Activated T-helper 1 cell treated with Interleukin-2 at 50 U/mL for 16 hours (primary cell): Measurements from ENCODE around the gene ACTA1.
"Not testable (repeated sequence)": the region's sequence is repeated elsewhere in the genome, so short reads cannot be mapped to it uniquely, and the experiment has no call there.

ENCODE experiments used
- DNase-seq: peaks from one replicate; pipeline ENCODE4 v3.0.0-alpha.2; 2020; ENCODE audit warnings: low read depth

Gene ACTA1

DNA sequence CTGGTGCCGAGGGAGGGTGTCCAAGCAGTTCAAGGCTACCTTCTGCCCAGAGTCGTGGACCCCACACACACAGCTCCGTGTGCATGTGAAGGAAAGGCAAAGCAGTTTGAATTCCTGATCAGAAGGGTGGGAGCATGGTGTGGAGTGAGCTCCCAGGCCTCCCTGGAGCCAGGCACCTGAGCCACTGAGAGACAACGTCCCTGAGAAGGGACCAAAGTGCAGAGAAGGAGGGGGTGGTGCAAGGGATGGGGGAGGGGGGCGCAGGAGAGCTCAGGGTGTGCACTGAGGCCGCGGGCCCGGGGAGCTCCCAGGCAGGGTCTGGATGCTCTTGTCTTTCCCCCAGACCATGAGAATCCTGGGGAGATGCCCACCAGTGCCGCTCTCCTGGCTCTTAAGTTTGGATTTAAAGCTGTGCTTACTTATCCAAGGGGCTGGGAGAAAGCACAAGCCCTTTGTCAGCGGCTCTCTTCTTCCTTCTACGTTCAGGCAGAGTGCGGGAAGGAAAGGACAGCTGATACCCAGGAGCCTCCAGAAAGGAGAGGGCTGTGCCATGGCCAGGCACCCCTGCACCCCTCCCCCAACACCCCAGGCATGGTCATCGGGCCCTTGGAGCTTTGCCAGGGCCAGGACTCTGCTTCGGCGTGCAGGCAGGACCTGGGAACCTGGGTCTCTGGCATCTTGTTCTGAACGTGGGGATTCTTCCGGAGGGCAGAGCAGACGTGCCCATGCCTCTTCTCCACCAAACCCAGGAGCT lies 24.1 kb downstream of the ACTA1 start:
- no peak for DNase-seq

DNA sequence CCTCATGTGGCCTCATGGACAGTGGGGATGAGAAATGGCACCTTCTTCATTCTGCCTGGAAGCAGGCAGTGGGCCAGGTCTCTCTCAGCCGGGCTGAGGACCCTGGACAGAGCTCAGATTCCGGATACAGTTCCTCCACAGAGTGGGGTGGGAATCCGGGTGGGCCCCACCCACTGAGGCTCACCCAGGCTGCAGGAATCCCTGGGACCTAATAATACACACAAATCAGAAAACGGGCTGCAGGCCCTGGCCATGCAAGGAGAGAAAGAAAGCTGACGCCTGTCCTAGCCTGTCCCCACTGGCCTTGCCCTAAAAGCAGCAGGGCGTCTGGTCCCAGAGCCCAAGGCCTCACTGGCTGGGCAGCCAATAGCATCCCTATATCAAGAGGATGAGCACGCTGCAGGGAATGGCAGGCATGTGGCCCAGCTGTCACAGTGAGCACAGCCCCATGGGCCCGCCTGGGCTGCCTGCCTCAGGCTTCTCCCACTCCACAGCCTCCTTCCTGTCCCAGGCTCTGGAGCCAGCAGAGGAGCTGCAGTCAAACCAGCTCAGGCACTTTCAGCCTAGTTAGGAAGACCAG lies 25.3 kb downstream of the ACTA1 start:
- no peak for DNase-seq

DNA sequence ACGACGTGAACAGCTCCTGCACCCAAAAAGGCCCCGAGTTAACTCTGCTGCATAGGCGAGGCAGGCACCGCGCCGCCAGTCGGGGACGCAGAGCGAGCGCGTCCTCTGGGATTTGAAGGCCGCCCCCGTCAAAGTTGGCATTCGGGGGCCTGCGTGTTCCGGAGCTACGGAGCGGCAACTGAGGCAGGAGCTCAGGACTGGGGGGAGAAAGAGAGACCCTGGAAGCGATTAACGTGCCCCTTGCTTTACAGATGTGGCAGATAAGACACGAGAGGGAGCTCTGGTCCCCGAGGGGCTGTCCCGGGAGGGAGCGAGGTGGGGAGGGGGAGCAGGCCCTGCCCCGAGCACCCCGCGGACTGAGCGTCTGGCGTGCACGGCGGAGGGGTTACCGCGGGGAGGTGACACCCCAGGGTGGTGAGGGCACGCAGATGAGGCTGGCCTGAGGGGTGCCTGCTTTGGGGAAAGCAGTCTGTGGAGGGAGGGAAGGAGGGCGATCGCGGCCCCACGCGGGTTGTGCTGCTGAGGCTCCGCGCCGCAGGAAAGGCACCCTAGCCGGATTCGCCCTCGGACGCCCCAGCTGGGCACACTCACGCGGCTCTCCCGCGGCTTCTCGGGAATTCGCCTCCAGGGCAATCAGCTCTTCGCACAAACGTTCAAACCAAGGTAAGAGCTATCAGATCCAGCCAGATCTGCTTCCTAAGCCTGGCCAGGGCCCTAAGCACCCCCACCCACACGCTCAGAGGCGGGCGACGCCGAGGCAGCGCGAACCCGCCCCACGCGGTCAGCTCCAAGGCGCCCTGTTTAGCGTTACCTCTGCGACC lies 26.5 kb downstream of the ACTA1 start:
- DNase-seq: no peak

DNA sequence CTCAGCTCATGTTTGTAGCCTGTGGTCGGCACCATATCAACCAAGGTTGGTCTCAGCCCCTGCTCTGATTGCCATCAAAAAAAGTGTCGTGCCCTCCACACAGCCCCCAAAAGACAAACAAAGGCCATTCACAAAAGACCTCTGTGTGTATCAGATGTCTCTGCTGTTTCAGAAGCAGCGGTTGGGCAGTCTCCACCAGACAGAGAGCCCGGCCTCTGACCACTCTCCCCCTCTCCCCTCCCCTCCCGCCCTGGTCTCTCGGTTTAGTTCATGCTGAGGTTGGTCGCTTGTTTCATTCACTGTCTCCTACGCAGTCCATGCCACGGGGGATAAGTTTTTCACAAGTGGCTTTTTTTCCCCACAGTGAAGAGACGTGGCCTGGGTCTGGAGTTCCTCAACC lies 27.1 kb downstream of the ACTA1 start:
- no peak for DNase-seq

DNA sequence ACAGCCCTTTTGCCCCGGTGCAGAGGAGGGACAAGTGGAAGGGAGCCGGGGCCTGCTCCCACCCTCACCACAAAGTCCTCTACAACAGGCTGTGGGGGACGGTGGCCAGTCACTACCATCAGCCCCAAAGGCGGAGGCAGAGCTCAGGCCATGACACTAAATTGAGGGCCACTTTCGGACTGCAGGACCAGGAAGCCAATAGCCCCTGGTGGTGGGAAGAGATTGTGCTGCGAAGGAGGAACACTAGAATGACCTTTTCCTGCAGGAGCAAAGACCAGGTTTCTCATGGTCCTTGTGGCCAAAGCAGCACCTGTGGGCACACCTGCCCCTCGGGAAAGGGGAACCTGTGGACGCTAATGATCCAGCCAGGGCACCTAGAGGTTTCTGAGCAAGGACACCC lies 30.3 kb downstream of the ACTA1 start:
- no peak for DNase-seq

DNA sequence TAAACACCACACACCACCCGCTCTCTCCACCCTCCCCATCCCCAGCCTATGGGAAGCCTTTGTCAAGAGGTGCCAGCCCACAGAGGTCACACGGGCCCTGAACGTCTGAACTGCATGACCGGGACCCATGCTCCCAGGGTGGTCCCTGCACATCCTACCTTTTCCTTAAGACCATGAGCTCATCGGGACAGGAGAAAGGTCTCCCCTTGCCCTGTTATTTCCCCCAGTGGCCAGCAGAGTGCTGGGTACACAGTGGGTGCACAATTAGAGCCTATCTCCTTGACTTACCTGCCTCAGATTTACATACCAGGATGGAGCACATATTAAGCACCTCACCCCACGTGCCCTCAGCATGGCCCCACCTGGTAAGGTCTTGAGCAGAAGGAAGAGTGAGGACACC lies 30.9 kb downstream of the ACTA1 start:
- no peak for DNase-seq

DNA sequence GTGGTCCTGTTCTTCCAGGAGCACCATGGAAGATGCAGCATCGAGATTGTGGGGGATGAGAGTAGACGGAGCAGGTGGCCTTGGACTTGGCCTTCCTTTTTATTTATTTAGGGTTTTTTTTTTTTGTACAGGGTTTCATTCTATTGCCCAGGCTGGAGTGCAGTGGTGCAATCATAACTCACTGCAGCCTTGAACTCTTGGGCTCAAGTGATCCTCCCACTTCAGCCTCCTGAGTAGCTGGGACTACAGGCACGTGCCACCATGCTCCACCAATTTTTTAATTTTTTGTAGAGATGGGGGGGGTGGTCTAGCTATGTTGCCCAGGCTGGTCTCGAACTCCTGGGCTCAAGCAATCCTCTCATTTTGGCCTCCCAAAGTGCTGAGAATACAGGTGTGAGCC lies 31.6 kb downstream of the ACTA1 start:
- not testable (repeated sequence) for DNase-seq

DNA sequence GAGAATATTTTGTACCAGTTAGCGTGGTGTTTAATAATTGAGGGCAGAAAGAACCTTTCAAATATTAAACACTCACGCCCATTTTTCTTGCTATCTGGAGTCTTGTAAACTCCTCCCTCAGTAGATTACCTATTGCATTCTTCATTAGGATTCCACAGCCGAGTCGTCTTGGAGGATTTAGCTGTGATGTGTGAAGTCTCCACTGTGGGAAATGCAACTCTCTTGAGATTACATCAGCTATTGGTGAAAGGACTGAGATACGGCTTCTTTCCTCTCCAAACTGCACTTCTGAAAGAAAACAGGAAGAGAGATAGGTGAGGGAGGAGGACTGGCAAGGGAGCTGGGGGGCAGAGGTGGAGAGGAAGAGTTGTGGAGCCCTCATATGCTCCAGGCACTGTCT lies 36.1 kb downstream of the ACTA1 start:
- DNase-seq: no peak

DNA sequence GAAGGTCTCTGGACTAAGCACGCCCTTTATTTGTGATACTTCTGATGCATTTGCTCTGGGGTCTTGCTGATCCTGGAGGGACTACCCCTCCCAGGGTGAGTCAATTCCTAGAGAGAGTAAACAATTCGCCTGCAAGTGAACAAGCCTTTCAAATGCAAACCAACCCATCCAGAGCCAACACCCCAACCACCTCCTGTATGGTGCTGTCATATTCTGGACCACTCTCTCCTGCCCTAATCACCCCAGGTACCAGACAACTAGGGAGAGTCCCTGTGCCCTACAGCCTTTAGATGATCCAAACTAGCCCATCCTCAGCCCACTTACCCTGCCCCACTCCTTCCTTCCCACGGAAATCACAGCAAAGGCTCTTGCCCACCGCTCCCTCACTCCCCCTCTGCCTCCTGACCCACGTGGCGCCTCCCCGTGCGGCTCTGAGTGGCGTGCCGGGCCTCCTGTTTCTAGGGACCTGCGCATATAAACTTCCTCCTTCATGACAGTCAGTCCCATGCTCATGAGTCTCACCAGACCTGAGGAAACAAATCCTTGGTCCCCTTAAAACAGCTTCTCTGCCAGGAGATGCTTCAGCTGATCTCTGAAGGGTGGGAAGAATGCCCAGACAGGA lies 37.2 kb downstream of the ACTA1 start:
- no peak for DNase-seq

DNA sequence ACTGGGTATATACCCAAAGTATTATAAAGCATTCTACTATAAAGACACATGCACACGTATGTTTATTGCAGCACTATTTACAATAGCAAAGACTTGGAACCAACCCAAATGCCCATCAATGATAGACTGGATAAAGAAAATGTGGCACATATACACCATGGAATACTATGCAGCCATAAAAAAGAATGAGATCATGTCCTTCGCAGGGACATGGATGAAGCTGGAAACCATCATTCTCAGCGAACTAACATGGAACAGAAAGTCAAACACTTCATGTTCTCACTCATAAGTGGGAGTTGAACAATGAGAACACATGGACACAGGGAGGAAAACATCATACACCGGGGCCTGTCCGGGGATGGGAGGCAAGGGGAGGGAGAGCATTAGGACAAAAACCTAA lies 39.4 kb downstream of the ACTA1 start:
- DNase-seq: not testable (repeated sequence)

DNA sequence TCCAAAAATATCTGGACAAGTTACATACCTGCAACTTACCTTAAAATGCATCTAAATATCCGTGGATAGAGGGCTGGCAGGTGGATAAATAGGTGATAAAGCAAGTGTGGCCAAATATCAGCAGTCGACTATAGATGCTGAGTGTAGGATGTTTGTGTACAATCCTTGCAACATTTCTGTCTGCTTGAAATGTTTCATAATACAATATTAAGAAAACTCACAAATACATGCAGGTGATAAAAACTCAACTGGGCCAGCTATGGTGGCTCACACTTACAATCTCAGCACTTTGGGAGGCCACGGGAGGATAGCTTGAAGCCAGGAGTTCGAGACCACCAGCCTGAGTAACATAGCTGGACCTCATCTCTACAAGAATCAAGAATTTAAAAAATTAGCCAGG lies 41.0 kb downstream of the ACTA1 start:
- DNase-seq: no peak

DNA sequence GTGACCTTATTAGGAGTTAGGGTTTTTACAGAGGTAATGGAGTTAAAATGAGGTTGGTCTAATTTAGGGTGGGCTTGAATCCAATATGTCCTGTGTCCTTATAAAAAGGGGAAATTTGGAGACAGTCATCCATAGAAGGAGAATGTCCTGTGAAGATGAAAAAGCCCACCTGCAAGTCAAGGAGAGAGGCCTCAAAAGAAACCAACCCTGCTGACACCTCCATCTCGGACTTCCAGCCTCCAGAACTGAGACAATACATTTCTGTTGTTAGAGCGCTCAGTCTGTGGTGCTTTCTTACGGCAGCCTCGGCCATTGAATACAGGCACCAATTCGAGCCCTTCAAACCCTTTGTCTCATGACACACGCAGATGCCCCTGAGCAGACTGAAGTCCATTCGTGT lies 43.8 kb downstream of the ACTA1 start:
- no peak for DNase-seq

DNA sequence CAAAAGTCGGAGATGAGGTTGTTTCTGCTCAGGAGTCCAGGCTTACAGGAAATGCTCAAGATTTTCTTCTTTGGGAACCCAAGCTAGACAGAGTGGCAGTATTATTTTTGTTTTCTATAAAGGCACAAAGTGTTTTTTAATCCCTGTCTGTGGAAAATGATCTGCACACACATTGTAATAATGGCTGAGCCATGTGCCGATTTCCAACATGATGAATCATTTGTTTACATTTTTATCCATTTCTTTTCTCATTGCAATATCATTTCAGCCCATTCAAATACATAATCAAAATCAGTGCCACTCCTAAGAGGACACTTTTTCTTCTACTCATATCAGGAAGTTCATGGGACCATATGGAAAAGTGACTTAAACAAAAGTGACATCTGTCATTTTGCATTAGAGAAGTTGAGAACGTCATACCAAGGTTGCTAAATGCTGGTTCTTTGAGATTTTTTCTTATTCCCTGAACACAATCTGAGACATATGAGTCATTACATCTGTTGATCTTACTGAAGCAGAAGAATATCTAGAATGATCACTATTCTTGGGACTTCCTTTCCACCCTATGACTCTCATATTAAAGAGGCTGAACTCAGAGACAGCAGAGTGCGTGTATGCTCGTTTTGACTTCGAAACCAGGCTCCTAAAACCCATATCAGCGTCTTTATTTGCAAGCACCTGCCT lies 44.9 kb downstream of the ACTA1 start:
- DNase-seq: no peak

DNA sequence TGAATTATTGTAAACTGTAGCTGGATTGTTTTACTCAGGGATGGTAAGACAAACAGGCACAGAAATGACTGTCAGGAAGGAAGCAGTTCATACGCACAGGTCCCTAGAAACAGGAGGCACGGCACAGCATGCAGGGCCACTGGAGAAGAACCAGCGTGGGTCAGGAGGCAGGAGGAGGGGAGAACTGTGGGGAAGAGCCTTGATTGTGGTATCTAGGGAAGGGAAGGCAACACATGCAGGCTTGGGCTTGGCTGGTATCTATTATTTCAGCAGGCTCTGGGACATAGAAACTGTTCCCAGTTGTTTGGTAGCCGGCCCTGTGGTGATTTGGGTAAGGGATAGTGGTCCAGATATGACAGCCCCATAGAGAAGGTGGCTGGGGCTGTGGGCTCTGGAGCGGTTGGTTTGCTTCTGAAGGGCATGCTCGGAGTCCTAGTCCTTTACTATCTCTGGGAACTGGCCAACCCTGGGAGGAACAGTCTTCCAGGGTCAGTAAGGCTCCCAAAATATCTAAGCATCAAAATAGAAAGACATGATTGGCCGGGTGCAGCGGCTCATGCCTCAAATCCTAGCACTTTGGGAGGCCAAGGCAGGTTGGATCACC lies 47.9 kb downstream of the ACTA1 start:
- DNase-seq: no peak

DNA sequence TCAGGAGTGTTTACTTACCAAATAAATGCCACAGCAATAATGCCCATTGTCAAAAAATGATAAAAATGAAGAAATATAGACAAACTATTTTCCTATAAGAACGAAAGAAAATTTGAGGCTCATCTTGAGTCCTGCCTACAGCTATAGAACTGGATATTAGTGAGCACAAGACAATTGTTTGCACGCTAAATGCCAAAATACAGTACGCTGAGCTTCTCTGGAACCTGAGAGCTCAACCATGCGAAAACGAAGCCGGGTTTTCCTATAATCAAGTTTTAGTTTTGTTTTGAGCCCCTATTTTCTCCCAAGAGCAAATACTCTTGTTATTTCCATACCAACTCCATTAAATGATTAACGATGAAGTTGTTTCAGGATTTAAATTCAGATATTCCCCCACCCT lies 49.1 kb downstream of the ACTA1 start:
- no peak for DNase-seq

DNA sequence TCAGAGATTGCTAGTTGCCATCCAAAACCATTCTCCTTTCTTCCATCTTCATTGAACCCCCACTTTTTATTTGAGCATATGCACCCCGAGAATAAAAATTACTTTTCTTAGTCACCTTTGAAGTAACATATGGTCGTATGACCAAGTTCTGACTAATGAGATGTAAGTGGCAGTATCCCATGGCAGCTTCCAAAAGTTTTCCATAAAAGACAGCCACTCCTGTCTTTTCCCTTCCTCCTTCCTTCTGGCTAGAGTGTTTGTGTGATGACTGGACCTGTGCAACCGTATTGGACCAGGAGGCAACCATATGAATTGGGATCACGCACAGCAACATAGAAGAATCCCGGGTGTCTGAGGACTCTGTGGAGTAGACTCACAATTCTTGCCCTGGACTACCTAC lies 49.9 kb downstream of the ACTA1 start:
- DNase-seq: no peak

DNA sequence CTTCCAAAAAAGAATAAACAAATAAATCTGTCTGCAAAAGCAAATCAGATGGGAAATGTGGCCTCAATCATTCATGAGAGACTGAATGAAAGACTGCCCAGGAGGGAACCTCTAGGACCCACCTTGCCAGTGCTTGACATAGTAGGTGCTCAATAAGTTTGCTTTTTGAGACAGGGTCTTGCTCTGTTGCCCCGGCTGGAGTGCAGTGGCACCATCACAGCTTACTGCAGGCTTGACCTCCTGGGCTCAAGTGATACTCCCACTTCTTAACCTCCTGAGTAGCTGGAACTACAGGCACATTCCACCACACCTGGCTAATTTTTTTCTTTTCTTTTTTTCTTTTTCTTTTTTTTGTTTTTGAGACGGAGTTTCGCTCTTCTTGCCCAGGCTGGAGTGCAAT lies 50.7 kb downstream of the ACTA1 start:
- no peak for DNase-seq
